Ascending aorta (tissue), 2 donors: Measurements from ENCODE around the gene DENND5B. TPM values are rescaled to one million over a fixed set of nuclear protein-coding genes. Genes with fewer than 3 reads are reported as not detected.
A peak's percentile ranks its signal among the peaks of the same experiment; 100 is the strongest.

Source experiments
- DNase-seq, 2 donors: peaks; one replicate each; pipeline ENCODE4 v3.0.0-alpha.2; 2019; ENCODE audit warnings: low spot score in 2 of 2
- H3K27ac ChIP-seq, 2 donors: fragments of 200-600 bp; sonication (generic); one replicate each; pipeline ENCODE4 v1.5.1; 2016 to 2017; ENCODE audit warnings: mild to moderate bottlenecking in 1 of 2
- H3K27me3 ChIP-seq: fragments of 200-600 bp; sonication (generic); one replicate; pipeline ENCODE4 v1.5.1; 2017
- H3K36me3 ChIP-seq, 2 donors: fragments of 200-600 bp; sonication (generic); one replicate each; pipeline ENCODE4 v1.5.1; 2016
- H3K4me1 ChIP-seq, 2 donors: fragments of 200-600 bp; sonication (generic); one replicate each; pipeline ENCODE4 v1.5.1; 2016 to 2017; ENCODE audit warnings: mild to moderate bottlenecking in 1 of 2
- H3K4me3 ChIP-seq, 2 donors: fragments of 200-600 bp; sonication (generic); one replicate each; pipeline ENCODE4 v1.5.1; 2016 to 2017; ENCODE audit warnings: mild to moderate bottlenecking in 1 of 2
- H3K9me3 ChIP-seq, 2 donors: fragments of 200-600 bp; sonication (generic); one replicate each; pipeline ENCODE4 v1.5.1; 2016
- CTCF ChIP-seq, 3 experiments: fragments of 200-600 bp in 2 of 3; fragments of 450-650 bp in 1 of 3; sonication (generic) in 2 of 3; IDR thresholded peaks; one replicate each; pipeline ENCODE4 v1.5.1; 2016 to 2019; ENCODE audit warnings: antibody characterized with exemption in 3 of 3, mild to moderate bottlenecking in 1 of 3, moderate library complexity in 1 of 3
- intact Hi-C: fragments of 100-400 bp; cut with DNase I; formaldehyde crosslinking; loops from one replicate; pipeline ENCODE4 v1.15.1; 2023
- total RNA-seq: library from RNA; depleted of rRNA; stranded (reverse); fragments of >200 nt; gene quantifications from one replicate; pipeline ENCODE4 v1.1.0, GENCODE V29; 2016

Gene DENND5B
- total RNA-seq, 1 donor from 2014 or later: 4.7 TPM

- H3K4me1 ChIP-seq: peaks cover 0 to 7% of the 10 kb centered on the region in 2 donors
- intact Hi-C loops: loop anchor here (5.0 kb wide), 1 partner anchor 68 kb away; no protein-coding TSS in a partner anchor
- no peaks in the 10 kb centered on the region for H3K27me3 ChIP-seq
- no peak overlapping the region for H3K27ac ChIP-seq
- no peak for TF ChIP-seq CTCF (IDR thresholded peaks at IDR 0.05)
- no peak for DNase-seq
- H3K4me3 ChIP-seq: no peak overlapping the region
- H3K9me3 ChIP-seq: no peaks in the 10 kb centered on the region
- H3K36me3 ChIP-seq: no peaks in the 10 kb centered on the region
Measured at GRCh38 chr12:31585271-31585670, 5.7 kb downstream of the DENND5B start.

GRCh38 chr12:31584782-31585181, 6.2 kb downstream of the DENND5B start:
- H3K4me1 ChIP-seq: peaks cover 0 to 7% of the 10 kb centered on the region in 2 donors
- H3K36me3 ChIP-seq: no peaks in the 10 kb centered on the region
- H3K4me3 ChIP-seq: no peak overlapping the region
- intact Hi-C loops: loop anchor here (5.0 kb wide), 1 partner anchor 67 kb away; no protein-coding TSS in a partner anchor
- TF ChIP-seq CTCF (IDR thresholded peaks at IDR 0.05): no peak
- H3K9me3 ChIP-seq: no peaks in the 10 kb centered on the region
- H3K27me3 ChIP-seq: no peaks in the 10 kb centered on the region
- no peak for DNase-seq
- peak overlapping the region in 1 of 2 donors; percentile 3 for H3K27ac ChIP-seq

- Histone ChIP-seq H3K27ac (no peak overlapping the region), H3K4me3 (no peak overlapping the region), H3K9me3 (no peaks in the 10 kb centered on the region), H3K36me3 (no peaks in the 10 kb centered on the region), H3K4me1 (peaks cover 0 to 7% of the 10 kb centered on the region in 2 donors), H3K27me3 (no peaks in the 10 kb centered on the region)
- no peak for DNase-seq
- TF ChIP-seq CTCF (IDR thresholded peaks at IDR 0.05): no peak
- intact Hi-C loops: no loop called here
Measured at GRCh38 chr12:31583878-31584277, 7.1 kb downstream of the DENND5B start.

GRCh38 chr12:31582155-31582554, 8.8 kb downstream of the DENND5B start:
- no peak for TF ChIP-seq CTCF (IDR thresholded peaks at IDR 0.05)
- Histone ChIP-seq H3K9me3 (no peaks in the 10 kb centered on the region), H3K4me1 (peaks cover 0 to 7% of the 10 kb centered on the region in 2 donors), H3K27me3 (no peaks in the 10 kb centered on the region), H3K36me3 (no peaks in the 10 kb centered on the region), H3K27ac (no peak overlapping the region), H3K4me3 (no peak overlapping the region)
- intact Hi-C loops: no loop called here
- DNase-seq: no peak

GRCh38 chr12:31578632-31579031, 12.3 kb downstream of the DENND5B start:
- no peaks in the 10 kb centered on the region for H3K27me3 ChIP-seq
- no peaks in the 10 kb centered on the region for H3K36me3 ChIP-seq
- no peaks in the 10 kb centered on the region for H3K9me3 ChIP-seq
- H3K27ac ChIP-seq: no peak overlapping the region
- H3K4me3 ChIP-seq: no peak overlapping the region
- TF ChIP-seq CTCF (IDR thresholded peaks at IDR 0.05): no peak
- peaks cover 0 to 2% of the 10 kb centered on the region in 2 donors for H3K4me1 ChIP-seq
- intact Hi-C loops: no loop called here
- DNase-seq: no peak
